ENCODE results near the gene NEDD4L.

- TF ChIP-seq ELF4 (IDR thresholded peaks at IDR 0.05) (no peak), FOXA1 (IDR thresholded peaks at IDR 0.05) (no peak), BHLHE40 (IDR thresholded peaks at IDR 0.05; ENCODE audit: borderline replicate concordance) (no peak), FOXM1 (IDR thresholded peaks at IDR 0.05; ENCODE audit: borderline replicate concordance) (no peak), SUZ12 (IDR thresholded peaks at IDR 0.05) (no peak), L3MBTL2 (conservative IDR thresholded peaks at IDR 0.05) (no peak), ARNT (IDR thresholded peaks at IDR 0.05) (no peak)
These were observed 182.4 kb downstream of the NEDD4L start for GRCh38 chr18:58226429-58226828.
